SK-N-SH (cell line): ENCODE results near the gene PABPN1L.

Experiments
- CHD2 ChIP-seq: fragments of 150-350 bp; IDR thresholded peaks from 2 replicates; pipeline ENCODE4 v1.6.1; 2018; ENCODE audit warnings: low read length; ENCODE audit not compliant: partially characterized antibody
- RAD21 ChIP-seq: IDR thresholded peaks from 2 replicates; pipeline ENCODE4 v1.6.1; 2012; ENCODE audit warnings: mild to moderate bottlenecking, low read length
- TF ChIP-seq, protein P1 (sequence below): fragments of 200-600 bp; sonication (generic); IDR thresholded peaks from 2 replicates; pipeline ENCODE4 v1.6.1; 2017; ENCODE audit warnings: antibody characterized with exemption, mild to moderate bottlenecking, moderate library complexity

DNA sequence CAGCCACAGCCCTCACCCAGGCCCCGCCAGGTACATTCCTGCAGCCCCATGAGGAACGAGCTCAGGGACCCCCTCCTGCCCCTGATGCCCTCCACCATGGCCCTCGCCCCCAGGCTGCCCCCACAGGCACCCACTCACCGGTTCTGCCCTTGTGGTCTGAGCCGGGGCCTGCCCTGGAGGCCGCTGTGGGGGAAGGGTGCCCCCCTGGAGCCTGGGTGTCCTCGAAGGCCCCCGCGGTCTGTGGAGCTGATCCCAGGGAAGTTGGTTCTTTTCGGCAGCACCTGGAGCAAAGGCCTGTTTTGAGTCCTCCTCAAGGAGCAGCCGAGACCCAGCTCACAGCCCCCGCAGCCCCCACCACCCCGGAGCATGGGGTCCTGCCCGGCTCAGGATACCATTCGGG, 2.4 kb downstream of the PABPN1L start:
- TF ChIP-seq, protein P1, sequence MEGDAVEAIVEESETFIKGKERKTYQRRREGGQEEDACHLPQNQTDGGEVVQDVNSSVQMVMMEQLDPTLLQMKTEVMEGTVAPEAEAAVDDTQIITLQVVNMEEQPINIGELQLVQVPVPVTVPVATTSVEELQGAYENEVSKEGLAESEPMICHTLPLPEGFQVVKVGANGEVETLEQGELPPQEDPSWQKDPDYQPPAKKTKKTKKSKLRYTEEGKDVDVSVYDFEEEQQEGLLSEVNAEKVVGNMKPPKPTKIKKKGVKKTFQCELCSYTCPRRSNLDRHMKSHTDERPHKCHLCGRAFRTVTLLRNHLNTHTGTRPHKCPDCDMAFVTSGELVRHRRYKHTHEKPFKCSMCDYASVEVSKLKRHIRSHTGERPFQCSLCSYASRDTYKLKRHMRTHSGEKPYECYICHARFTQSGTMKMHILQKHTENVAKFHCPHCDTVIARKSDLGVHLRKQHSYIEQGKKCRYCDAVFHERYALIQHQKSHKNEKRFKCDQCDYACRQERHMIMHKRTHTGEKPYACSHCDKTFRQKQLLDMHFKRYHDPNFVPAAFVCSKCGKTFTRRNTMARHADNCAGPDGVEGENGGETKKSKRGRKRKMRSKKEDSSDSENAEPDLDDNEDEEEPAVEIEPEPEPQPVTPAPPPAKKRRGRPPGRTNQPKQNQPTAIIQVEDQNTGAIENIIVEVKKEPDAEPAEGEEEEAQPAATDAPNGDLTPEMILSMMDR = no peak
- TF ChIP-seq CHD2 = no peak
- no peak for TF ChIP-seq RAD21
